ENCODE results near the gene BHLHE40. TPM values are rescaled to one million over a fixed set of nuclear protein-coding genes. Genes with fewer than 3 reads are reported as not detected.

BHLHE40 gene
- total and polyA plus RNA-seq, 2 of the 4 experiments (the other 2 are of a cell fraction) = 22.8 to 31.8 TPM

DNA sequence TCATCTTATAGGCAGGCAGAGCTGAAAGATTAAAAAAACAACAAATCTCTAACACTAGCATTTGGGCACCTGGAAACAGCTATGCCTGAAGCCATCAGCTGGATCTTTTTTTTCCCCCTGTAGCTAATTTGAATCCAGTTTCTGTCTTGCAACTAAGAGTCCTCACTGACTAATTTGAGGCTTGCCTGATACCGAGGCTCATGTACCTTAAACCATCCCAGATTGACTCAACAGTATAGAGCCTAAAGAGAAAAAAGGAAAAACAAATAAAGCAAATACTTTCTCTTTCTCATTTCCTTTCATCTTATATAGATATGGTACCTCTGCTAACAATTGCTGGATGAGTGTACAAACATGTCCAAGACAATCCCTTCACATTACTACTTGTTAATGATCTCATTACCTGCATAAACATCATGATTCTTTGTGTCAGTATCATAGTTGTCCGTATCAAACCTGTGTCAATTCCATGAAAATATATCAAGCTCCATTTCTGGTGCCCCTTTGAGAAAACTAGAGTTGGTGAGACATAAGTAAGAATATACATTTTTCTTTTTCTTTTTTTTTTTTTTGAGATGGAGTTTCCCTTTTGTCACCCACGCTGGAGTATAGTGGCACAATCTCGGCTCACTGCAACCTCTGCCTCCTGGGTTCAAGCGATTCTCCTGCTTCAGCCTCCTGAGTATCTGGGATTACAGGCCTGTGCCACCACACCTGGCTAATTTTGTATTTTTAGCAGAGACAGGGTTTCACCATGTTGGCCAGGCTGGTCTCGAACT is 43.1 kb downstream of the BHLHE40 start:
- Histone ChIP-seq H2BK20ac (ENCODE audit: low read depth, low read length) (peak overlapping the region; percentile 98), H3K56ac (ENCODE audit: extremely low read depth, insufficient read depth, low read length) (0 out of 2 replicates have a peak overlapping the region, but pooled peaks have one; percentile 32), H3K4ac (ENCODE audit: low read depth, low read length) (peak overlapping the region; percentile 97), H2BK120ac (ENCODE audit: low read depth, low read length) (peak overlapping the region; percentile 99), H2BK5ac (ENCODE audit: low read depth, low read length, poor library complexity, severe bottlenecking) (peak overlapping the region; percentile 96), H3K4me1 (ENCODE audit: control insufficient read depth, insufficient read depth, low read length) (peaks cover 14% of the 10 kb centered on the region), H2BK15ac (ENCODE audit: low read depth, low read length) (peak overlapping the region; percentile 99; the same call in 2 of the 3 replicates), H3K18ac (ENCODE audit: low read depth, low read length) (peak overlapping the region; percentile 80), H4K5ac (ENCODE audit: low read depth, low read length) (peak overlapping the region; percentile 69; the same call in 1 of the 2 replicates), H3K9me1 (ENCODE audit: insufficient read depth, low read length) (peaks cover 11% of the 10 kb centered on the region), H3K23ac (ENCODE audit: low read depth, low read length) (peak overlapping the region; percentile 65; the same call in 1 of the 2 replicates), H3K14ac (replicated peaks; ENCODE audit: low read depth, low read length) (peak overlapping the region; percentile 97; the same call in 1 of the 2 replicates), H3K27ac (ENCODE audit: insufficient read depth, low read length) (peak overlapping the region; percentile 50; the same call in 1 of the 2 replicates), H2AFZ (replicated peaks; ENCODE audit: low read length, poor library complexity) (no peak overlapping the region), H3K4me3 (ENCODE audit: insufficient read depth, low read depth, low read length) (no peak overlapping the region), H3K9me3 (ENCODE audit: control insufficient read depth, insufficient read depth, low read length) (no peaks in the 10 kb centered on the region), H2AK5ac (ENCODE audit: low read depth, low read length) (peak overlapping the region; percentile 99; the same call in 1 of the 2 replicates), H3K36me3 (ENCODE audit: control insufficient read depth, insufficient read depth, low read length) (no peaks in the 10 kb centered on the region), H3K27me3 (ENCODE audit: control insufficient read depth, insufficient read depth, low read length) (no peaks in the 10 kb centered on the region), H3K9ac (ENCODE audit: low read depth, low read length) (no peak overlapping the region), H3K79me1 (ENCODE audit: low read depth in 1 of 2, low read length in 2 of 2) (peaks cover 0 to 3% of the 10 kb centered on the region in 2 experiments; a peak in 1 of 4 replicates), H2AK9ac (replicated peaks; ENCODE audit: low read depth, low read length, poor library complexity) (no peak overlapping the region), H3K4me2 (ENCODE audit: low read depth, low read length) (peak overlapping the region; percentile 17; the same call in 1 of the 2 replicates), H4K8ac (ENCODE audit: low read depth in 2 of 2, low read length in 2 of 2) (peak overlapping the region; percentile 81 to 84; a peak in 3 of 4 replicates), H4K91ac (ENCODE audit: insufficient read depth, low read depth, low read length) (peak overlapping the region; percentile 97), H4K20me1 (ENCODE audit: insufficient read depth, low read length) (no peaks in the 10 kb centered on the region)
- no peak for ATAC-seq (ENCODE audit: low read depth)
- dilution Hi-C loops (cut with HindIII; ENCODE audit: low sequenced_read_pairs, unreplicated experiment) (no loop called here), in situ Hi-C loops (cut with MboI; ENCODE audit: low sequenced_read_pairs) (loop anchor here (5.0 to 10.0 kb wide), 2 partner anchors 40 to 308 kb away; no protein-coding TSS in a partner anchor), intact Hi-C loops (cut with micrococcal nuclease) (no loop called here)
- no peak; the same call in none of the 2 replicates for TF ChIP-seq POLR2A (IDR thresholded peaks at IDR 0.05; ENCODE audit: low read depth, low read length)
- no peak for TF ChIP-seq CEBPB (IDR thresholded peaks at IDR 0.05; ENCODE audit: low read depth, low read length)
- TF ChIP-seq RCOR1 (IDR thresholded peaks at IDR 0.05; ENCODE audit: insufficient replicate concordance, low read length) = no peak
- no peak for TF ChIP-seq MAZ (IDR thresholded peaks at IDR 0.05; ENCODE audit: borderline replicate concordance, low read depth, low read length)
- no peak for TF ChIP-seq MAFK (IDR thresholded peaks at IDR 0.05; ENCODE audit: low read depth, low read length)
- TF ChIP-seq RFX5 (IDR thresholded peaks at IDR 0.05; ENCODE audit: low read depth, low read length) = no peak
- no peak for TF ChIP-seq ELK1 (IDR thresholded peaks at IDR 0.05; ENCODE audit: borderline replicate concordance, low read depth, low read length)
- TF ChIP-seq BHLHE40 (IDR thresholded peaks at IDR 0.05; ENCODE audit: low read depth, low read length) = no peak
- peak; percentile 74 for DNase-seq
- ChIA-PET CTCF (interaction anchor here (0.6 to 1.7 kb wide), 15 partner anchors 11 to 311 kb away, joined by 3 to 11 read pairs (median 3); partner anchors contain the start of gene BHLHE40), POLR2A (ENCODE audit: unreplicated experiment) (interaction anchor here (1.1 kb wide), 1 partner anchor 37 kb away, joined by 4 read pairs; no protein-coding TSS in a partner anchor)
- BruUV-seq (replicated peaks) = no TSS peak
- WGBS, 2 experiments (ENCODE audit: extremely low coverage in 2 of 2, insufficient read length in 1 of 2) = 80% methylated on average over 3 of the region's 6 CpGs; no CpG with 5 or more reads in 1 of the 2 experiments

All from IMR-90 (cell line).